DOHH2 (cell line): ENCODE data around the gene L3MBTL3.

Source experiments
- H3F3A ChIP-seq: fragments of 200-600 bp; sonication (generic), shearing (Covaris generic); 2 replicates; pipeline ENCODE4 v1.6.0; 2016; ENCODE audit warnings: antibody characterized with exemption, mild to moderate bottlenecking; ENCODE audit not compliant: control insufficient read depth, insufficient read depth
- H3K27ac ChIP-seq: fragments of 200-600 bp; sonication (generic); 2 replicates; pipeline ENCODE4 v1.5.1; 2014; ENCODE audit warnings: low read depth, mild to moderate bottlenecking, low read length, moderate library complexity
- H3K27me3 ChIP-seq: fragments of 200-600 bp; sonication (generic); 2 replicates; pipeline ENCODE4 v1.6.1; 2014; ENCODE audit warnings: mild to moderate bottlenecking, low read length, mixed read lengths; ENCODE audit not compliant: control insufficient read depth
- H3K36me3 ChIP-seq: fragments of 200-600 bp; sonication (generic); 2 replicates; pipeline ENCODE4 v1.6.1; 2014; ENCODE audit warnings: mild to moderate bottlenecking, low read length, moderate library complexity, mixed read lengths; ENCODE audit not compliant: control insufficient read depth
- H3K4me1 ChIP-seq: fragments of 200-600 bp; sonication (generic); 2 replicates; pipeline ENCODE4 v1.6.1; 2014; ENCODE audit warnings: mild to moderate bottlenecking, low read length, mixed read lengths; ENCODE audit not compliant: control insufficient read depth
- H3K4me2 ChIP-seq: fragments of 200-600 bp; sonication (generic); 2 replicates; pipeline ENCODE4 v1.6.0; 2014; ENCODE audit warnings: mild to moderate bottlenecking, low read length, moderate library complexity
- H3K4me3 ChIP-seq: fragments of 200-600 bp; sonication (generic); 2 replicates; pipeline ENCODE4 v1.5.1; 2014; ENCODE audit warnings: mild to moderate bottlenecking, low read length, mixed read lengths
- H3K79me2 ChIP-seq: fragments of 200-600 bp; sonication (generic); 2 replicates; pipeline ENCODE4 v1.6.1; 2014; ENCODE audit warnings: mild to moderate bottlenecking, low read length, mixed read lengths; ENCODE audit not compliant: control insufficient read depth
- H3K9me2 ChIP-seq: fragments of 200-600 bp; sonication (generic); replicated peaks from 2 replicates; pipeline ENCODE4 v1.6.1; 2014; ENCODE audit warnings: mild to moderate bottlenecking, low read length, mixed read lengths; ENCODE audit not compliant: control insufficient read depth
- H3K9me3 ChIP-seq: fragments of 200-600 bp; sonication (generic); 2 replicates; pipeline ENCODE4 v1.6.1; 2014; ENCODE audit warnings: antibody characterized with exemption, low read length, mixed read lengths; ENCODE audit not compliant: control insufficient read depth, insufficient read depth
- H4K20me1 ChIP-seq: fragments of 200-600 bp; sonication (generic); 2 replicates; pipeline ENCODE4 v1.6.0; 2014; ENCODE audit warnings: low read depth, mild to moderate bottlenecking, antibody characterized with exemption, low read length, moderate library complexity; ENCODE audit not compliant: control insufficient read depth, insufficient read depth
- EZH2phosphoT487 ChIP-seq: fragments of 200-600 bp; sonication (generic); IDR thresholded peaks from 2 replicates; pipeline ENCODE4 v1.6.1; 2017; ENCODE audit warnings: borderline replicate concordance, mild to moderate bottlenecking, antibody characterized with exemption, low read length, moderate library complexity, mixed read lengths
- TF ChIP-seq, protein P1 (sequence below): fragments of 200-600 bp; sonication (generic); IDR thresholded peaks from one replicate; pipeline ENCODE4 v1.5.1; 2014; ENCODE audit warnings: antibody characterized with exemption, mild to moderate bottlenecking, low read depth, low read length; ENCODE audit not compliant: poor library complexity, severe bottlenecking

L3MBTL3 gene

DNA sequence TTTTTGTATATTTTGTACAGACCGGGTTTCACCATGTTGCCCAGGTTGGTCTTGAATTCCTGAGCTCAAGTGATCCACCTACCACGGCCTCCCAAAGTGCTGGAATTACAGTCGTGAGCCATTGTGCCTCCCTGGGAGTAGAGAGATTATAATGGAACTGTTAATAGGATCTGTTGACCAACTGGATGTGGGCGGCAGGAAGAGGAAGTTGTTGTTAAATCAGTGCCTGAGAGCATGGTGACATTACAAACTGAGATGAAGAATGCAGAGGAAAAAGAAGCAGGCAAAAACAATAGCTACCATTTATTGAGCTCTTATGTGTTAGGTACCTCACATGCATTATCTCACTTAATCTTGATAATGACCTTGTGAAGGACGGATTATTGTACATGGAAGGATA, 9.2 kb upstream of the L3MBTL3 start:
- Histone ChIP-seq H3K4me1 (no peaks in the 10 kb centered on the region), H3K27me3 (no peaks in the 10 kb centered on the region), H3K27ac (no peak overlapping the region), H3K9me2 (no peaks in the 10 kb centered on the region), H3F3A (no peaks in the 10 kb centered on the region), H3K36me3 (no peaks in the 10 kb centered on the region), H3K4me3 (no peak overlapping the region), H4K20me1 (no peaks in the 10 kb centered on the region), H3K79me2 (no peaks in the 10 kb centered on the region), H3K4me2 (no peak overlapping the region), H3K9me3 (no peaks in the 10 kb centered on the region)
- TF ChIP-seq, protein P1, sequence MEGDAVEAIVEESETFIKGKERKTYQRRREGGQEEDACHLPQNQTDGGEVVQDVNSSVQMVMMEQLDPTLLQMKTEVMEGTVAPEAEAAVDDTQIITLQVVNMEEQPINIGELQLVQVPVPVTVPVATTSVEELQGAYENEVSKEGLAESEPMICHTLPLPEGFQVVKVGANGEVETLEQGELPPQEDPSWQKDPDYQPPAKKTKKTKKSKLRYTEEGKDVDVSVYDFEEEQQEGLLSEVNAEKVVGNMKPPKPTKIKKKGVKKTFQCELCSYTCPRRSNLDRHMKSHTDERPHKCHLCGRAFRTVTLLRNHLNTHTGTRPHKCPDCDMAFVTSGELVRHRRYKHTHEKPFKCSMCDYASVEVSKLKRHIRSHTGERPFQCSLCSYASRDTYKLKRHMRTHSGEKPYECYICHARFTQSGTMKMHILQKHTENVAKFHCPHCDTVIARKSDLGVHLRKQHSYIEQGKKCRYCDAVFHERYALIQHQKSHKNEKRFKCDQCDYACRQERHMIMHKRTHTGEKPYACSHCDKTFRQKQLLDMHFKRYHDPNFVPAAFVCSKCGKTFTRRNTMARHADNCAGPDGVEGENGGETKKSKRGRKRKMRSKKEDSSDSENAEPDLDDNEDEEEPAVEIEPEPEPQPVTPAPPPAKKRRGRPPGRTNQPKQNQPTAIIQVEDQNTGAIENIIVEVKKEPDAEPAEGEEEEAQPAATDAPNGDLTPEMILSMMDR = no peak
- no peak for TF ChIP-seq EZH2phosphoT487

DNA sequence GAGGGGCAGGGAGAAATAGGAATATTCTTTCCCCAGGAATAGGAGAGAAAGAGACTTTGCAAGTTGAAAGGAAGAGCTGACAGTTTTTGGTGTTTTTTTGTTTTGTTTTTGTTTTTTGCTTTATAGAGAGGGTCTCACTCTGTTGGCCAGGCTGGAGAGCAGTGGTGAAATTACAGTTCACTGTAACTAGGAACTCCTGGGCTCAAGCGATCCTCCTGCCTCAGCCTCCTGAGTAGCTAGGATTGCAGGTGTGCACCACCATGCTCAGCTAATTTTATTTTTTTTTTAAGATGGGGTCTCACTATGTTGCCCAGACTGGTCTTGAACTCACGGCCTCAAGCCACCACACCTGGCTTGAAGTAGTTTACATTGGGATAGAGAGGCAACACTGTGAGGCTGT, 8.0 kb upstream of the L3MBTL3 start:
- Histone ChIP-seq H3F3A (no peaks in the 10 kb centered on the region), H4K20me1 (no peaks in the 10 kb centered on the region), H3K79me2 (no peaks in the 10 kb centered on the region), H3K27ac (no peak overlapping the region), H3K4me3 (no peak overlapping the region), H3K4me1 (no peaks in the 10 kb centered on the region), H3K4me2 (no peak overlapping the region), H3K36me3 (no peaks in the 10 kb centered on the region), H3K9me2 (no peaks in the 10 kb centered on the region), H3K9me3 (no peaks in the 10 kb centered on the region), H3K27me3 (no peaks in the 10 kb centered on the region)
- TF ChIP-seq, protein P1 = no peak
- TF ChIP-seq EZH2phosphoT487 = no peak

DNA sequence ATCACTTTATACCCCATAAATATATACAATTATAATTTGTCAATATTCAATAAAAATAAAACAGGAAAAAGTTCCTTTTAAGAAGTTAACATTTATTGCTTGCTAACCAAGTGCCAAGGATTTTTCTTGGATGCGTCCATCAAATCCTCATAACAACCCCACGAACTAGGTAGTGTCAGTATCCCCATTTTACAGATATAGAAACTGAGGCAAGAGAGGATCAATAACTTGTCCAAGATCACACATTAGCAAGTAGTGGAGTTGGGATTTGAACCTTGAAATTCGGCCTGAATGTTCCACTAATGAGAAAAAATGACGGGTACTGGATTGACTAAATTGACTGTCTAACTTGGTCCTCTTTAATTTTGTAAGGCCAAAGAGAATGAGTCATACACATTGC, 5.7 kb upstream of the L3MBTL3 start:
- TF ChIP-seq EZH2phosphoT487 = no peak
- TF ChIP-seq, protein P1 = no peak

More for the DNA sequence above, 5.7 kb upstream of the L3MBTL3 start:
- Histone ChIP-seq H3K27ac (no peak overlapping the region), H3F3A (no peaks in the 10 kb centered on the region), H3K79me2 (no peaks in the 10 kb centered on the region), H3K9me3 (no peaks in the 10 kb centered on the region), H3K4me2 (no peak overlapping the region), H3K4me1 (no peaks in the 10 kb centered on the region; the same call in 1 of the 2 replicates), H4K20me1 (no peaks in the 10 kb centered on the region), H3K36me3 (no peaks in the 10 kb centered on the region), H3K4me3 (no peak overlapping the region), H3K27me3 (no peaks in the 10 kb centered on the region), H3K9me2 (no peaks in the 10 kb centered on the region)
